Naive thymus-derived CD4-positive, alpha-beta T cell (primary cell): Measurements from ENCODE around the gene COL1A2. TPM values are rescaled to one million over a fixed set of nuclear protein-coding genes. Genes with fewer than 3 reads are reported as not detected.

ENCODE experiments used
- ATAC-seq: fragments of 150-1000 bp; cut with Tn5 transposase; 2 replicates; pipeline ENCODE4 v1.10.0; 2021; ENCODE audit warnings: mild to moderate bottlenecking, moderate library complexity
- CTCF ChIA-PET: fragments of 350-600 bp; sonication (Branson Sonifier 250); formaldehyde crosslinking; loops from one replicate; lab custom pipeline; 2021; ENCODE audit warnings: antibody characterized with exemption; lab: Charles Lee
- POLR2A ChIA-PET: fragments of 350-600 bp; sonication (Branson Sonifier 250); formaldehyde crosslinking; loops from one replicate; lab custom pipeline; 2021; ENCODE audit warnings: antibody characterized with exemption, inconsistent platforms; lab: Charles Lee
- DNase-seq, 9 donors: peaks; one replicate each; pipeline versions ENCODE4 v3.0.0 to v3.0.0-alpha.2; 2020 to 2022; ENCODE audit warnings: mixed read lengths in 1 of 9
- H3K27ac ChIP-seq: one replicate; pipeline ENCODE4 v1.7.0; 2013; ENCODE audit warnings: mild to moderate bottlenecking, low read depth, low read length, moderate library complexity
- H3K27me3 ChIP-seq, 2 donors: one replicate each; pipeline ENCODE4 v1.7.0; 2013; ENCODE audit warnings: low read length in 2 of 2, mild to moderate bottlenecking in 2 of 2, moderate library complexity in 2 of 2; ENCODE audit not compliant: control insufficient read depth in 2 of 2, insufficient read depth in 2 of 2
- H3K36me3 ChIP-seq, 3 experiments: 1 replicate in 2 of 3; 2 replicates in 1 of 3; pipeline ENCODE4 v1.7.0; 2013; ENCODE audit warnings: low read length in 3 of 3, mild to moderate bottlenecking in 3 of 3, moderate library complexity in 1 of 3; ENCODE audit not compliant: insufficient read depth in 3 of 3, control insufficient read depth in 2 of 3
- H3K4me1 ChIP-seq, 2 donors: one replicate each; pipeline ENCODE4 v1.7.0; 2013; ENCODE audit warnings: low read length in 2 of 2, mild to moderate bottlenecking in 2 of 2, moderate library complexity in 1 of 2; ENCODE audit not compliant: control insufficient read depth in 2 of 2, insufficient read depth in 2 of 2
- H3K4me3 ChIP-seq: 2 replicates; pipeline ENCODE4 v1.7.0; 2013; ENCODE audit warnings: mild to moderate bottlenecking, low read length
- H3K9me3 ChIP-seq, 3 experiments: 1 replicate in 2 of 3; 2 replicates in 1 of 3; pipeline ENCODE4 v1.7.0; 2013; ENCODE audit warnings: low read length in 3 of 3; ENCODE audit not compliant: control insufficient read depth in 2 of 3
- H3K27ac Mint-ChIP-seq, 9 donors: one replicate each; pipeline ENCODE4 v1.8.0; 2020 to 2022; ENCODE audit warnings: mixed read lengths in 9 of 9, mild to moderate bottlenecking in 8 of 9, moderate library complexity in 5 of 9, inconsistent platforms in 2 of 9
- H3K27me3 Mint-ChIP-seq, 5 donors: one replicate each; pipeline ENCODE4 v1.8.0; 2021 to 2022; ENCODE audit warnings: mixed read lengths in 5 of 5, mild to moderate bottlenecking in 1 of 5
- H3K36me3 Mint-ChIP-seq, 5 donors: one replicate each; pipeline ENCODE4 v1.8.0; 2020 to 2022; ENCODE audit warnings: mixed read lengths in 5 of 5, mild to moderate bottlenecking in 3 of 5, inconsistent platforms in 1 of 5
- H3K4me1 Mint-ChIP-seq, 7 donors: one replicate each; pipeline ENCODE4 v1.8.0; 2020 to 2022; ENCODE audit warnings: mixed read lengths in 7 of 7, mild to moderate bottlenecking in 3 of 7, inconsistent platforms in 1 of 7
- H3K4me3 Mint-ChIP-seq, 10 donors: one replicate each; pipeline ENCODE4 v1.8.0; 2020 to 2022; ENCODE audit warnings: mild to moderate bottlenecking in 10 of 10, mixed read lengths in 10 of 10, moderate library complexity in 6 of 10, inconsistent platforms in 2 of 10
- H3K9me3 Mint-ChIP-seq, 11 donors: one replicate each; pipeline ENCODE4 v1.8.0; 2020 to 2022; ENCODE audit warnings: mixed read lengths in 11 of 11, mild to moderate bottlenecking in 4 of 11, inconsistent platforms in 1 of 11, moderate library complexity in 1 of 11
- intact Hi-C, 2 donors: fragments of 100-400 bp; cut with micrococcal nuclease; formaldehyde crosslinking; loops; one replicate each; pipeline ENCODE4 v1.15.1; 2023
- polyA plus RNA-seq, 2 donors: library from polyadenylated mRNA; unstranded; fragments of 300-500 nt; fragmentation: Illumina TruSeq; gene quantifications; one replicate each; pipeline ENCODE4 v1.2.3, GENCODE V29; 2021
- total RNA-seq, 6 experiments: library from RNA in 5 of 6; stranded (reverse) in 5 of 6; gene quantifications; 1 replicate in 5 of 6; 2 replicates in 1 of 6; pipeline ENCODE4 v1.2.3 and lab custom pipeline; 2021 to 2026

COL1A2 gene
- total and polyA plus RNA-seq, 7 experiments from 2014 or later, result 0.32 to 5.7 (median 0.41) TPM; not detected in 4

- H3K36me3 Mint-ChIP-seq, result no peaks in the 10 kb centered on the region
- Histone ChIP-seq H3K9me3 (no peaks in the 10 kb centered on the region), H3K27me3 (no peaks in the 10 kb centered on the region), H3K36me3 (no peaks in the 10 kb centered on the region), H3K27ac (no peak overlapping the region), H3K4me1 (no peaks in the 10 kb centered on the region), H3K4me3 (no peak overlapping the region)
- no peak overlapping the region for H3K27ac Mint-ChIP-seq
- ATAC-seq (no peak), DNase-seq (no peak)
- peaks cover 0 to 3% (median 0%) of the 10 kb centered on the region in 7 donors for H3K4me1 Mint-ChIP-seq
- CTCF ChIA-PET, result interaction anchor here (0.6 kb wide), 1 partner anchor 1239 kb away, joined by 3 read pairs; no protein-coding TSS in a partner anchor
- H3K4me3 Mint-ChIP-seq, result no peak overlapping the region
- H3K9me3 Mint-ChIP-seq, result no peaks in the 10 kb centered on the region
- POLR2A ChIA-PET, result no interaction called here
- intact Hi-C loops, result no loop called here
- peaks cover 15 to 21% (median 18%) of the 10 kb centered on the region in 5 donors for H3K27me3 Mint-ChIP-seq
Measured at GRCh38 chr7:94432817-94433216, 38.1 kb downstream of the COL1A2 start.

GRCh38 chr7:94433224-94433623 lies 38.5 kb downstream of the COL1A2 start:
- ChIA-PET POLR2A (no interaction called here), CTCF (no interaction called here)
- no peak for DNase-seq
- no peaks in the 10 kb centered on the region for H3K36me3 Mint-ChIP-seq
- H3K27ac Mint-ChIP-seq, result no peak overlapping the region
- Histone ChIP-seq H3K9me3 (no peaks in the 10 kb centered on the region), H3K4me3 (no peak overlapping the region), H3K27me3 (no peaks in the 10 kb centered on the region), H3K4me1 (no peaks in the 10 kb centered on the region), H3K27ac (no peak overlapping the region), H3K36me3 (no peaks in the 10 kb centered on the region)
- H3K4me3 Mint-ChIP-seq, result no peak overlapping the region
- H3K9me3 Mint-ChIP-seq, result no peaks in the 10 kb centered on the region
- intact Hi-C loops, result no loop called here
- peaks cover 0 to 3% (median 0%) of the 10 kb centered on the region in 7 donors for H3K4me1 Mint-ChIP-seq
- ATAC-seq, result no peak
- H3K27me3 Mint-ChIP-seq, result peaks cover 19 to 25% (median 21%) of the 10 kb centered on the region in 5 donors

- H3K36me3 ChIP-seq, result no peaks in the 10 kb centered on the region
- H3K4me1 ChIP-seq, result no peaks in the 10 kb centered on the region
- DNase-seq (no peak), ATAC-seq (no peak)
- no peaks in the 10 kb centered on the region for H3K27me3 ChIP-seq
- no peak overlapping the region for H3K4me3 ChIP-seq
- no peaks in the 10 kb centered on the region for H3K9me3 ChIP-seq
- H3K27ac ChIP-seq, result no peak overlapping the region
- Mint-ChIP-seq H3K4me3 (no peak overlapping the region), H3K9me3 (no peaks in the 10 kb centered on the region), H3K27me3 (peaks cover 20 to 26% (median 21%) of the 10 kb centered on the region in 5 donors), H3K4me1 (peaks cover 0 to 3% (median 0%) of the 10 kb centered on the region in 7 donors), H3K36me3 (no peaks in the 10 kb centered on the region), H3K27ac (no peak overlapping the region)
- intact Hi-C loops, result no loop called here
- POLR2A ChIA-PET, result no interaction called here
- CTCF ChIA-PET, result interaction anchor here (0.7 kb wide), 1 partner anchor 9 kb away, joined by 3 read pairs; no protein-coding TSS in a partner anchor
Measured at GRCh38 chr7:94434042-94434441, 39.3 kb downstream of the COL1A2 start.

GRCh38 chr7:94436018-94436604 lies 41.4 kb downstream of the COL1A2 start:
- peaks cover 0 to 3% (median 0%) of the 10 kb centered on the region in 7 donors for H3K4me1 Mint-ChIP-seq
- no peak overlapping the region for H3K27ac Mint-ChIP-seq
- H3K36me3 Mint-ChIP-seq, result no peaks in the 10 kb centered on the region
- Histone ChIP-seq H3K27me3 (no peaks in the 10 kb centered on the region), H3K4me3 (no peak overlapping the region), H3K4me1 (no peaks in the 10 kb centered on the region), H3K27ac (no peak overlapping the region), H3K36me3 (no peaks in the 10 kb centered on the region), H3K9me3 (no peaks in the 10 kb centered on the region)
- ChIA-PET CTCF (interaction anchor here (0.7 to 1.0 kb wide), 2 partner anchors 10 to 30 kb away, joined by 3 read pairs; no protein-coding TSS in a partner anchor), POLR2A (no interaction called here)
- intact Hi-C loops, result loop anchor here (1.0 to 2.0 kb wide), 2 partner anchors 533 to 1191 kb away; no protein-coding TSS in a partner anchor
- peak; percentile 74 for ATAC-seq
- no peak overlapping the region for H3K4me3 Mint-ChIP-seq
- peak in 7 of 9 donors; percentile 7 to 50 (median 36) for DNase-seq
- H3K27me3 Mint-ChIP-seq, result peaks cover 22 to 30% (median 23%) of the 10 kb centered on the region in 5 donors
- no peaks in the 10 kb centered on the region for H3K9me3 Mint-ChIP-seq

GRCh38 chr7:94436700-94437099 lies 42.0 kb downstream of the COL1A2 start:
- peaks cover 23 to 34% (median 28%) of the 10 kb centered on the region in 5 donors for H3K27me3 Mint-ChIP-seq
- H3K36me3 Mint-ChIP-seq, result no peaks in the 10 kb centered on the region
- no peak for ATAC-seq
- Histone ChIP-seq H3K27me3 (no peaks in the 10 kb centered on the region), H3K4me3 (no peak overlapping the region), H3K9me3 (no peaks in the 10 kb centered on the region), H3K27ac (no peak overlapping the region), H3K4me1 (no peaks in the 10 kb centered on the region), H3K36me3 (no peaks in the 10 kb centered on the region)
- CTCF ChIA-PET, result no interaction called here
- H3K4me3 Mint-ChIP-seq, result no peak overlapping the region
- H3K4me1 Mint-ChIP-seq, result peaks cover 0 to 3% (median 0%) of the 10 kb centered on the region in 7 donors
- POLR2A ChIA-PET, result no interaction called here
- H3K9me3 Mint-ChIP-seq, result no peaks in the 10 kb centered on the region
- H3K27ac Mint-ChIP-seq, result no peak overlapping the region
- intact Hi-C loops, result loop anchor here (1.0 to 2.0 kb wide), 2 partner anchors 534 to 1191 kb away; no protein-coding TSS in a partner anchor
- no peak for DNase-seq

GRCh38 chr7:94439893-94440381 lies 45.2 kb downstream of the COL1A2 start:
- Histone ChIP-seq H3K4me1 (no peaks in the 10 kb centered on the region), H3K27me3 (no peaks in the 10 kb centered on the region), H3K4me3 (no peak overlapping the region), H3K36me3 (no peaks in the 10 kb centered on the region), H3K9me3 (no peaks in the 10 kb centered on the region), H3K27ac (no peak overlapping the region)
- Mint-ChIP-seq H3K27me3 (peaks cover 24 to 38% (median 34%) of the 10 kb centered on the region in 5 donors), H3K27ac (no peak overlapping the region), H3K36me3 (no peaks in the 10 kb centered on the region), H3K4me1 (peaks cover 0 to 3% (median 0%) of the 10 kb centered on the region in 7 donors), H3K9me3 (no peaks in the 10 kb centered on the region), H3K4me3 (no peak overlapping the region)
- intact Hi-C loops, result loop anchor here in 1 of 2 donors (10.0 kb wide), 1 partner anchor 215 kb away; the partner anchor contains the start of gene SGCE
- POLR2A ChIA-PET, result no interaction called here
- DNase-seq, result no peak
- CTCF ChIA-PET, result no interaction called here
- ATAC-seq, result no peak
